WTC11 (cell line): ENCODE data around the gene TMEM88. TPM values are rescaled to one million over a fixed set of nuclear protein-coding genes. Genes with fewer than 3 reads are reported as not detected.

Experiments used
- ATAC-seq: fragments of 200-7000 bp; cut with Tn5 transposase; 2 replicates; pipeline ENCODE4 v1.10.0; 2021; ENCODE audit warnings: mild to moderate bottlenecking, moderate library complexity
- CTCF ChIA-PET: fragments of 300-600 bp; sonication (Branson Sonifier 250); formaldehyde crosslinking; loops from one replicate; lab custom pipeline; 2021; ENCODE audit warnings: antibody characterized with exemption; lab: Charles Lee
- POLR2A ChIA-PET: fragments of 350-600 bp; sonication (Branson Sonifier 250); formaldehyde crosslinking; loops from one replicate; lab custom pipeline; 2021; ENCODE audit warnings: antibody characterized with exemption; lab: Charles Lee
- DNase-seq: peaks from one replicate; pipeline ENCODE4 v3.0.0; 2021; ENCODE audit warnings: low spot score
- H3K27ac Mint-ChIP-seq: 2 replicates; pipeline ENCODE4 v1.8.0; 2021; ENCODE audit warnings: mixed read lengths
- H3K27me3 Mint-ChIP-seq: 2 replicates; pipeline ENCODE4 v1.8.0; 2021; ENCODE audit warnings: low read depth, mild to moderate bottlenecking, moderate library complexity, mixed read lengths
- H3K36me3 Mint-ChIP-seq: 2 replicates; pipeline ENCODE4 v1.8.0; 2021; ENCODE audit warnings: mixed read lengths
- H3K4me1 Mint-ChIP-seq: 2 replicates; pipeline ENCODE4 v1.8.0; 2022; ENCODE audit warnings: mixed read lengths
- H3K4me3 Mint-ChIP-seq: 2 replicates; pipeline ENCODE4 v1.8.0; 2021; ENCODE audit warnings: mild to moderate bottlenecking, moderate library complexity, mixed read lengths
- H3K9me3 Mint-ChIP-seq: 2 replicates; pipeline ENCODE4 v1.8.0; 2021; ENCODE audit warnings: mixed read lengths
- E2F5 ChIP-seq: sonication (generic); formaldehyde crosslinking; IDR thresholded peaks from 2 replicates; pipeline ENCODE4 v1.8.1; 2022; ENCODE audit warnings: mild to moderate bottlenecking, moderate library complexity, missing genetic modification reagents
- ERG ChIP-seq: fragments of 250-450 bp; sonication (Bioruptor Pico); IDR thresholded peaks from 2 replicates; pipeline ENCODE4 v1.8.0; 2021; ENCODE audit warnings: mild to moderate bottlenecking
- FOXK1 ChIP-seq: sonication (generic); formaldehyde crosslinking; IDR thresholded peaks from 2 replicates; pipeline ENCODE4 v1.8.0; 2022; ENCODE audit warnings: mild to moderate bottlenecking, moderate library complexity, missing genetic modification reagents
- FOXP1 ChIP-seq: sonication (generic); formaldehyde crosslinking; IDR thresholded peaks from 2 replicates; pipeline ENCODE4 v1.8.0; 2022; ENCODE audit warnings: missing genetic modification reagents, mild to moderate bottlenecking, moderate library complexity, borderline replicate concordance
- GABPB1 ChIP-seq: sonication (generic); formaldehyde crosslinking; IDR thresholded peaks from 2 replicates; pipeline ENCODE4 v1.8.1; 2023; ENCODE audit warnings: mild to moderate bottlenecking, missing genetic modification reagents
- GRHL2 ChIP-seq: fragments of 250-450 bp; sonication (Bioruptor Pico); IDR thresholded peaks from 2 replicates; pipeline ENCODE4 v1.8.0; 2022; ENCODE audit warnings: mild to moderate bottlenecking, moderate library complexity; ENCODE audit not compliant: insufficient replicate concordance, severe bottlenecking
- PRDM15 ChIP-seq: sonication (generic); formaldehyde crosslinking; IDR thresholded peaks from 2 replicates; pipeline ENCODE4 v1.8.0; 2022; ENCODE audit warnings: missing genetic modification reagents
- ZNF232 ChIP-seq: sonication (generic); formaldehyde crosslinking; IDR thresholded peaks from 2 replicates; pipeline ENCODE4 v1.8.0; 2022; ENCODE audit warnings: mild to moderate bottlenecking, missing genetic modification reagents
- total RNA-seq: library from RNA; stranded (reverse); gene quantifications from 3 replicates; pipeline ENCODE4 v1.2.3, GENCODE V29; 2021
- TF ChIP-seq, protein P1 (sequence below): sonication (generic); formaldehyde crosslinking; IDR thresholded peaks from 2 replicates; pipeline ENCODE4 v1.8.1; 2023; ENCODE audit warnings: mild to moderate bottlenecking, missing genetic modification reagents
- TF ChIP-seq, protein P2 (sequence below): sonication (generic); formaldehyde crosslinking; IDR thresholded peaks from 2 replicates; pipeline ENCODE4 v1.8.0; 2023; ENCODE audit warnings: missing genetic modification reagents, mild to moderate bottlenecking, borderline replicate concordance
- TF ChIP-seq, protein P3 (sequence below): sonication (generic); formaldehyde crosslinking; IDR thresholded peaks from 2 replicates; pipeline ENCODE4 v1.8.0; 2022; ENCODE audit warnings: mild to moderate bottlenecking, missing genetic modification reagents
- TF ChIP-seq, protein P4 (sequence below): sonication (generic); formaldehyde crosslinking; IDR thresholded peaks from 2 replicates; pipeline ENCODE4 v1.8.1; 2023; ENCODE audit warnings: mild to moderate bottlenecking, moderate library complexity, missing genetic modification reagents
- TF ChIP-seq, protein P5 (sequence below): fragments of 250-450 bp; sonication (Bioruptor Pico); IDR thresholded peaks from 2 replicates; pipeline ENCODE4 v1.9.0; 2021; ENCODE audit warnings: mild to moderate bottlenecking

The TMEM88 gene
- total RNA-seq, 1 experiment from 2014 or later = 2.9 TPM

DNA sequence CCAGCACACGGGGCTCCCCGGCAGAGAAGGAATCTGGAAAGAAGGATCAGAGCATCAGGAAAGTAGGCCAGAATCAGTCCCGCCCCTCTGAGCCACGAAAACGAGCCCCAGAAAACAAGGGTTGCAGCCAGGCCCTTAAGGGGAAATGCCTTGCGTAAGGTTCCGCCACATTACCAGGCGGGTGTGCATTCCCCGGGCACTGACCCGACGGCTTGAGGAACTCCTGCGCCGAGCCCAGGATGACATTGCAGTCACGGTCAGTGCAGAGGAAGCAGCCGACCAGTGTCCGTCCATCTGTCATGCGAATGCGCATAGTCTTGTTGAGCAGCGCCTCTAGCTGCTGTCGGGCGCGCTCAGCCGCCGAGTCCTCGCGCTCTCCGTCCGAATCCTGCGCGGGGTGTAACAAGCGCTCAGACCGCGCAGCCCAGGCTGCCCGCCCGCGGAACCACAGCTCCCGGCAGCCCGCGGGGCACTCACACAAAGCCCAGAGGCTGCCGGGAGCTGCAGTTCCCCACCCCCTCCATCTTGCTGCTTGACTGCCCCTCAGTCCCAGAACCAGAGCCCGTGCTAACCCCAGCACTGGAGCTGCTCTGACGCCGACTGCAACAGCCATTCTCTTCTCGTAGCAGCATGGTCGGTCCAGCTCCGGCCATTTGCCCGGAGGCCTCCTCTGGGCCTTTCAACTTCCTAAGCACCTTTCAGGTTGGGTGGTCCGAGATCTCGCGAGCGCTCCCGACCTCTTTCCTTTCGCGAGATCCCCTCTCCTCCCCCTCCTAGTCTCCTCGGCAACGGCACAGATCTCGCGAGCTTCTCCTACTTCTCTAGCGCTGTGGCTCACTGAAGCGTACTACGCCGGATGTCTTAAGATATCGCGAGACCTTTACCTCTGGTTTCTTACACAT lies 2.2 kb downstream of the TMEM88 start, which contains the start of gene NAA38:
Gene NAA38, minus strand, starts transcription at position 749 of the 902 bp plus-strand sequence. Its CDS starts 96 bp downstream, at position 653.
- CTCF ChIA-PET = interaction anchor here (0.6 to 3.1 kb wide), 32 partner anchors 10 to 643 kb away, joined by 3 to 63 read pairs (median 4); partner anchors contain the start of genes ALOXE3, CHD3, KCNAB3 and KDM6B
- peaks cover 19% of the 10 kb centered on the region for H3K27me3 Mint-ChIP-seq
- peak; percentile 96 for DNase-seq
- peak; percentile 84 for ATAC-seq
- H3K4me1 Mint-ChIP-seq = peaks cover 22% of the 10 kb centered on the region
- POLR2A ChIA-PET = interaction anchor here (0.5 to 1.5 kb wide), 8 partner anchors 12 to 169 kb away, joined by 3 to 11 read pairs (median 6); partner anchors contain the start of genes DNAH2, TP53 and WRAP53
- H3K36me3 Mint-ChIP-seq = peaks cover 6% of the 10 kb centered on the region
- no peak within 1 kb of the TSS for H3K27ac Mint-ChIP-seq
- TF ChIP-seq FOXK1 (CRISPR knock-in tag) = peak; percentile 51
- TF ChIP-seq GRHL2 (CRISPR knock-in tag) = no peak
- no peak for TF ChIP-seq PRDM15
- no peak for TF ChIP-seq E2F5 (CRISPR knock-in tag)
- TF ChIP-seq, protein P1, sequence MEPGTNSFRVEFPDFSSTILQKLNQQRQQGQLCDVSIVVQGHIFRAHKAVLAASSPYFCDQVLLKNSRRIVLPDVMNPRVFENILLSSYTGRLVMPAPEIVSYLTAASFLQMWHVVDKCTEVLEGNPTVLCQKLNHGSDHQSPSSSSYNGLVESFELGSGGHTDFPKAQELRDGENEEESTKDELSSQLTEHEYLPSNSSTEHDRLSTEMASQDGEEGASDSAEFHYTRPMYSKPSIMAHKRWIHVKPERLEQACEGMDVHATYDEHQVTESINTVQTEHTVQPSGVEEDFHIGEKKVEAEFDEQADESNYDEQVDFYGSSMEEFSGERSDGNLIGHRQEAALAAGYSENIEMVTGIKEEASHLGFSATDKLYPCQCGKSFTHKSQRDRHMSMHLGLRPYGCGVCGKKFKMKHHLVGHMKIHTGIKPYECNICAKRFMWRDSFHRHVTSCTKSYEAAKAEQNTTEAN (CRISPR knock-in tag) = no peak
- TF ChIP-seq GABPB1 (CRISPR knock-in tag) = peak; percentile 8; the same call in 1 of the 2 replicates
- TF ChIP-seq FOXP1 (CRISPR knock-in tag) = peak; percentile 70; the same call in 1 of the 2 replicates
- 0 out of 2 replicates have a peak, but pooled peaks have one; percentile 66 for TF ChIP-seq ZNF232 (CRISPR knock-in tag)
- H3K9me3 Mint-ChIP-seq = no peaks in the 10 kb centered on the region
- no peak within 1 kb of the TSS for H3K4me3 Mint-ChIP-seq

- CTCF ChIA-PET = interaction anchor here (0.6 to 3.1 kb wide), 27 partner anchors 10 to 644 kb away, joined by 3 to 63 read pairs (median 4); partner anchors contain the start of genes ALOXE3, KDM6B, RNF227 and TP53
- H3K36me3 Mint-ChIP-seq = peaks cover 6% of the 10 kb centered on the region
- no peak within 1 kb of the TSS for H3K4me3 Mint-ChIP-seq
- ATAC-seq (peak; percentile 4), DNase-seq (peak; percentile 83)
- POLR2A ChIA-PET = interaction anchor here (1.0 to 1.5 kb wide), 6 partner anchors 13 to 170 kb away, joined by 3 to 11 read pairs (median 6); partner anchors contain the start of genes DNAH2, TP53 and WRAP53
- peaks cover 11% of the 10 kb centered on the region for H3K27me3 Mint-ChIP-seq
- peaks cover 22% of the 10 kb centered on the region for H3K4me1 Mint-ChIP-seq
- H3K9me3 Mint-ChIP-seq = no peaks in the 10 kb centered on the region
- H3K27ac Mint-ChIP-seq = no peak within 1 kb of the TSS
- TF ChIP-seq, protein P2, sequence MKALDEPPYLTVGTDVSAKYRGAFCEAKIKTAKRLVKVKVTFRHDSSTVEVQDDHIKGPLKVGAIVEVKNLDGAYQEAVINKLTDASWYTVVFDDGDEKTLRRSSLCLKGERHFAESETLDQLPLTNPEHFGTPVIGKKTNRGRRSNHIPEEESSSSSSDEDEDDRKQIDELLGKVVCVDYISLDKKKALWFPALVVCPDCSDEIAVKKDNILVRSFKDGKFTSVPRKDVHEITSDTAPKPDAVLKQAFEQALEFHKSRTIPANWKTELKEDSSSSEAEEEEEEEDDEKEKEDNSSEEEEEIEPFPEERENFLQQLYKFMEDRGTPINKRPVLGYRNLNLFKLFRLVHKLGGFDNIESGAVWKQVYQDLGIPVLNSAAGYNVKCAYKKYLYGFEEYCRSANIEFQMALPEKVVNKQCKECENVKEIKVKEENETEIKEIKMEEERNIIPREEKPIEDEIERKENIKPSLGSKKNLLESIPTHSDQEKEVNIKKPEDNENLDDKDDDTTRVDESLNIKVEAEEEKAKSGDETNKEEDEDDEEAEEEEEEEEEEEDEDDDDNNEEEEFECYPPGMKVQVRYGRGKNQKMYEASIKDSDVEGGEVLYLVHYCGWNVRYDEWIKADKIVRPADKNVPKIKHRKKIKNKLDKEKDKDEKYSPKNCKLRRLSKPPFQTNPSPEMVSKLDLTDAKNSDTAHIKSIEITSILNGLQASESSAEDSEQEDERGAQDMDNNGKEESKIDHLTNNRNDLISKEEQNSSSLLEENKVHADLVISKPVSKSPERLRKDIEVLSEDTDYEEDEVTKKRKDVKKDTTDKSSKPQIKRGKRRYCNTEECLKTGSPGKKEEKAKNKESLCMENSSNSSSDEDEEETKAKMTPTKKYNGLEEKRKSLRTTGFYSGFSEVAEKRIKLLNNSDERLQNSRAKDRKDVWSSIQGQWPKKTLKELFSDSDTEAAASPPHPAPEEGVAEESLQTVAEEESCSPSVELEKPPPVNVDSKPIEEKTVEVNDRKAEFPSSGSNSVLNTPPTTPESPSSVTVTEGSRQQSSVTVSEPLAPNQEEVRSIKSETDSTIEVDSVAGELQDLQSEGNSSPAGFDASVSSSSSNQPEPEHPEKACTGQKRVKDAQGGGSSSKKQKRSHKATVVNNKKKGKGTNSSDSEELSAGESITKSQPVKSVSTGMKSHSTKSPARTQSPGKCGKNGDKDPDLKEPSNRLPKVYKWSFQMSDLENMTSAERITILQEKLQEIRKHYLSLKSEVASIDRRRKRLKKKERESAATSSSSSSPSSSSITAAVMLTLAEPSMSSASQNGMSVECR (CRISPR knock-in tag) = peak; percentile 74
- TF ChIP-seq, protein P3, sequence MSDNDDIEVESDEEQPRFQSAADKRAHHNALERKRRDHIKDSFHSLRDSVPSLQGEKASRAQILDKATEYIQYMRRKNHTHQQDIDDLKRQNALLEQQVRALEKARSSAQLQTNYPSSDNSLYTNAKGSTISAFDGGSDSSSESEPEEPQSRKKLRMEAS (CRISPR knock-in tag) = peak; percentile 65
- TF ChIP-seq GABPB1 (CRISPR knock-in tag) (peak; percentile 32; the same call in 1 of the 2 replicates), ERG (CRISPR knock-in tag) (no peak)
- TF ChIP-seq, protein P4, sequence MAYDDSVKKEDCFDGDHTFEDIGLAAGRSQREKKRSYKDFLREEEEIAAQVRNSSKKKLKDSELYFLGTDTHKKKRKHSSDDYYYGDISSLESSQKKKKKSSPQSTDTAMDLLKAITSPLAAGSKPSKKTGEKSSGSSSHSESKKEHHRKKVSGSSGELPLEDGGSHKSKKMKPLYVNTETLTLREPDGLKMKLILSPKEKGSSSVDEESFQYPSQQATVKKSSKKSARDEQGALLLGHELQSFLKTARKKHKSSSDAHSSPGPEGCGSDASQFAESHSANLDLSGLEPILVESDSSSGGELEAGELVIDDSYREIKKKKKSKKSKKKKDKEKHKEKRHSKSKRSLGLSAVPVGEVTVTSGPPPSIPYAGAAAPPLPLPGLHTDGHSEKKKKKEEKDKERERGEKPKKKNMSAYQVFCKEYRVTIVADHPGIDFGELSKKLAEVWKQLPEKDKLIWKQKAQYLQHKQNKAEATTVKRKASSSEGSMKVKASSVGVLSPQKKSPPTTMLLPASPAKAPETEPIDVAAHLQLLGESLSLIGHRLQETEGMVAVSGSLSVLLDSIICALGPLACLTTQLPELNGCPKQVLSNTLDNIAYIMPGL (CRISPR knock-in tag) = peak; percentile 63; the same call in 1 of the 2 replicates
- TF ChIP-seq, protein P5, sequence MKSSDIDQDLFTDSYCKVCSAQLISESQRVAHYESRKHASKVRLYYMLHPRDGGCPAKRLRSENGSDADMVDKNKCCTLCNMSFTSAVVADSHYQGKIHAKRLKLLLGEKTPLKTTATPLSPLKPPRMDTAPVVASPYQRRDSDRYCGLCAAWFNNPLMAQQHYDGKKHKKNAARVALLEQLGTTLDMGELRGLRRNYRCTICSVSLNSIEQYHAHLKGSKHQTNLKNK (CRISPR knock-in tag) = peak; percentile 65; the same call in 1 of the 2 replicates
These were observed 3.1 kb downstream of the TMEM88 start, which contains the start of gene CYB5D1 for GRCh38 chr17:7857713-7858521. TSS of gene CYB5D1 (plus strand) at chr17:7858003. CDS start at chr17:7858135, 132 bp downstream.
